Measurements from ENCODE around the gene ASAP3. TPM values are rescaled to one million over a fixed set of nuclear protein-coding genes. Genes with fewer than 3 reads are reported as not detected.

The ASAP3 gene
- total RNA-seq, 2 experiments from 2014 or later = 0.50 to 1.3 TPM

GRCh38 chr1:23466423-23466989 is 17.5 kb downstream of the ASAP3 start:
- POLR2A ChIA-PET = no interaction called here
- no peaks in the 10 kb centered on the region for H3K36me3 Mint-ChIP-seq
- ATAC-seq (ENCODE audit: low read depth) (no peak), DNase-seq (no peak)
- no peak overlapping the region for H3K27ac Mint-ChIP-seq
- no peak overlapping the region for H3K4me3 Mint-ChIP-seq
- H3K27me3 Mint-ChIP-seq = peaks cover 4% of the 10 kb centered on the region
- H3K9me3 Mint-ChIP-seq = no peaks in the 10 kb centered on the region
- H3K4me1 Mint-ChIP-seq = no peaks in the 10 kb centered on the region

- no peak for ATAC-seq (ENCODE audit: low read depth)
- no peaks in the 10 kb centered on the region for H3K9me3 Mint-ChIP-seq
- POLR2A ChIA-PET = no interaction called here
These were observed 20.7 kb downstream of the ASAP3 start for GRCh38 chr1:23463286-23463685.

GRCh38 chr1:23462766-23463165 is 21.2 kb downstream of the ASAP3 start:
- no peaks in the 10 kb centered on the region for H3K9me3 Mint-ChIP-seq
- no peak for DNase-seq
- H3K4me3 Mint-ChIP-seq = no peak overlapping the region
- no peaks in the 10 kb centered on the region for H3K4me1 Mint-ChIP-seq
- peaks cover 9% of the 10 kb centered on the region for H3K27me3 Mint-ChIP-seq
- POLR2A ChIA-PET = no interaction called here
- no peak overlapping the region for H3K27ac Mint-ChIP-seq
- ATAC-seq (ENCODE audit: low read depth) = no peak
- no peaks in the 10 kb centered on the region for H3K36me3 Mint-ChIP-seq

More at GRCh38 chr1:23463286-23463685, 20.7 kb downstream of the ASAP3 start:
- Mint-ChIP-seq H3K27me3 (peaks cover 9% of the 10 kb centered on the region), H3K4me3 (no peak overlapping the region), H3K27ac (no peak overlapping the region), H3K36me3 (no peaks in the 10 kb centered on the region), H3K4me1 (no peaks in the 10 kb centered on the region)
- DNase-seq = no peak

DNA sequence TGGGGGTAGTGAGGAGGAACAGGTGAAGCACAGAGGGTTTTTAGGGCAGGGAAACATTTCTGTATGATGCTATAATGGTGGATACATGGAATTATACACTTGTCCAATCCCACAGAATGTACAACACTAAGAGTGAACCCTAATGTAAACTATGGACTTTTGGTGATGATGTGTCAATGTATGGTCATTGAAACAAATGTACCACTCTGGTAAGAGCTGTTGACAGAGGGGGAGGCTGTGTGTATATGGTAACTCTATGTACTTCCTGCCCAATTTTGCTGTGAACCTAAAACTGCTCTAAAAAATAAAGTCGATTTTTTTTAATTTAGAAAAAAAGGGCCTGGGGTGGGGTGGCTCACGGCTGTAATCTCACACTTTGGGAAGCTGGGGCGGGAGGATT is 22.9 kb downstream of the ASAP3 start:
- Mint-ChIP-seq H3K27me3 (peaks cover 14% of the 10 kb centered on the region), H3K27ac (no peak overlapping the region), H3K36me3 (no peaks in the 10 kb centered on the region), H3K4me1 (peaks cover 5% of the 10 kb centered on the region), H3K9me3 (no peaks in the 10 kb centered on the region), H3K4me3 (no peak overlapping the region)
- POLR2A ChIA-PET = no interaction called here
- DNase-seq (no peak), ATAC-seq (ENCODE audit: low read depth) (no peak)

- no peak overlapping the region for H3K27ac Mint-ChIP-seq
- no peak overlapping the region for H3K4me3 Mint-ChIP-seq
- DNase-seq (no peak), ATAC-seq (ENCODE audit: low read depth) (no peak)
- H3K9me3 Mint-ChIP-seq = no peaks in the 10 kb centered on the region
- peaks cover 6% of the 10 kb centered on the region for H3K4me1 Mint-ChIP-seq
- no peaks in the 10 kb centered on the region for H3K36me3 Mint-ChIP-seq
- POLR2A ChIA-PET = no interaction called here
- H3K27me3 Mint-ChIP-seq = peaks cover 14% of the 10 kb centered on the region
These were observed 23.5 kb downstream of the ASAP3 start for GRCh38 chr1:23460519-23460918.

DNA sequence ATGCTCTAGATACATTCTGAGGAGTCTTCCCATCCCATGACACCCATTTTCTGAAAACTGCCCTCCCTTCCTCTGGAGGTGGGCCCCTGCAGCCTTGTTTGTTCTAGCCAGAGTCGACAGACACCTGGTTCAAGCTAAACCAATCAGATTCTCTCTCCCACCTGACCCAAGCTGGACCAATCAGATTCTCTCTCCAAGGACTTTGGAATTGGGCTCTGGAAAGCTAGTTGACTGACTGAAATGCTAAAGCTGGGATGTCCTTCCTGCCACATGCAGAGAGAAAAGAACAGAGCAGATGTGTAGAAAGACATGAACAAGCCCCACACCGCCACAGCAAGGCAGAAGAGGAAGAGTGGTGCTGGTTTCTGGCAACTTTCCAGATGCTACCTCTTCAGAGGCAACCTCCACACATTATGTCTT is 24.6 kb downstream of the ASAP3 start:
- Mint-ChIP-seq H3K4me3 (no peak overlapping the region), H3K9me3 (no peaks in the 10 kb centered on the region), H3K27ac (no peak overlapping the region), H3K4me1 (peaks cover 6% of the 10 kb centered on the region), H3K36me3 (no peaks in the 10 kb centered on the region), H3K27me3 (peaks cover 14% of the 10 kb centered on the region)
- DNase-seq (no peak), ATAC-seq (ENCODE audit: low read depth) (no peak)
- POLR2A ChIA-PET = no interaction called here

GRCh38 chr1:23456226-23456625 is 27.8 kb downstream of the ASAP3 start:
- H3K27ac Mint-ChIP-seq = no peak overlapping the region
- no peaks in the 10 kb centered on the region for H3K9me3 Mint-ChIP-seq
- no peak overlapping the region for H3K4me3 Mint-ChIP-seq
- peaks cover 10% of the 10 kb centered on the region for H3K4me1 Mint-ChIP-seq
- DNase-seq (no peak), ATAC-seq (ENCODE audit: low read depth) (no peak)
- POLR2A ChIA-PET = no interaction called here
- H3K27me3 Mint-ChIP-seq = peaks cover 14% of the 10 kb centered on the region
- H3K36me3 Mint-ChIP-seq = no peaks in the 10 kb centered on the region

GRCh38 chr1:23453455-23454000 is 30.5 kb downstream of the ASAP3 start:
- no peak overlapping the region for H3K4me3 Mint-ChIP-seq
- no peaks in the 10 kb centered on the region for H3K9me3 Mint-ChIP-seq
- POLR2A ChIA-PET = no interaction called here
- H3K36me3 Mint-ChIP-seq = no peaks in the 10 kb centered on the region
- no peak overlapping the region for H3K27ac Mint-ChIP-seq
- ATAC-seq (ENCODE audit: low read depth) = no peak
- H3K27me3 Mint-ChIP-seq = peaks cover 11% of the 10 kb centered on the region
- peaks cover 10% of the 10 kb centered on the region for H3K4me1 Mint-ChIP-seq
- no peak for DNase-seq

GRCh38 chr1:23452011-23452411 is 32.0 kb downstream of the ASAP3 start:
- DNase-seq (no peak), ATAC-seq (ENCODE audit: low read depth) (peak; percentile 30)
- peaks cover 8% of the 10 kb centered on the region for H3K27me3 Mint-ChIP-seq
- H3K36me3 Mint-ChIP-seq = no peaks in the 10 kb centered on the region
- H3K4me3 Mint-ChIP-seq = no peak overlapping the region
- H3K27ac Mint-ChIP-seq = no peak overlapping the region
- POLR2A ChIA-PET = no interaction called here
- H3K4me1 Mint-ChIP-seq = peaks cover 10% of the 10 kb centered on the region
- no peaks in the 10 kb centered on the region for H3K9me3 Mint-ChIP-seq

DNA sequence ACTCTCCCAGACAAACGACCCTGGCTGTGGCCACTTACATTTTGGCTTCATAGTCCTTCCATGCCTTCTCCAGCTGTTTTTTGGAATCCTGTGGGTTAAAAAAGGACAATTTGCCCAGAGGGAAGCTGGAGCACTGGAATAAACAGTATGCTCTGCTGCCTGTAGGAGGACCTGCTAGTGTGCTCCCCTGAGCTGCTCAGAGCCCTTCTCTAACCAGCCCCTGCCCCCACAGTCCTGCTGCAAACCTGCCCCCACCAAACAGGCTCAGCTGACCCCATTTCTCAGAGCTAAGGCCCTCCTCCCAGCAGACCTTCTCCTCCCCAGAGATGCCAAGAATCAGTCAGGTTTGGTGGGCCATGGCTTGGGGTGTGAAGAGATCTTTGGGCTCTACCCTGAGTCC is 32.5 kb downstream of the ASAP3 start:
- DNase-seq = no peak
- H3K27me3 Mint-ChIP-seq = peaks cover 3% of the 10 kb centered on the region
- H3K4me3 Mint-ChIP-seq = no peak overlapping the region
- H3K36me3 Mint-ChIP-seq = no peaks in the 10 kb centered on the region
- H3K9me3 Mint-ChIP-seq = no peaks in the 10 kb centered on the region
- POLR2A ChIA-PET = no interaction called here
- no peak for ATAC-seq (ENCODE audit: low read depth)
- no peak overlapping the region for H3K27ac Mint-ChIP-seq
- peaks cover 9% of the 10 kb centered on the region for H3K4me1 Mint-ChIP-seq

GRCh38 chr1:23450894-23451293 is 33.1 kb downstream of the ASAP3 start:
- ATAC-seq (ENCODE audit: low read depth) (no peak), DNase-seq (no peak)
- POLR2A ChIA-PET = no interaction called here
- Mint-ChIP-seq H3K27me3 (no peaks in the 10 kb centered on the region), H3K36me3 (no peaks in the 10 kb centered on the region), H3K9me3 (no peaks in the 10 kb centered on the region), H3K27ac (no peak overlapping the region), H3K4me3 (no peak overlapping the region), H3K4me1 (peaks cover 4% of the 10 kb centered on the region)

DNA sequence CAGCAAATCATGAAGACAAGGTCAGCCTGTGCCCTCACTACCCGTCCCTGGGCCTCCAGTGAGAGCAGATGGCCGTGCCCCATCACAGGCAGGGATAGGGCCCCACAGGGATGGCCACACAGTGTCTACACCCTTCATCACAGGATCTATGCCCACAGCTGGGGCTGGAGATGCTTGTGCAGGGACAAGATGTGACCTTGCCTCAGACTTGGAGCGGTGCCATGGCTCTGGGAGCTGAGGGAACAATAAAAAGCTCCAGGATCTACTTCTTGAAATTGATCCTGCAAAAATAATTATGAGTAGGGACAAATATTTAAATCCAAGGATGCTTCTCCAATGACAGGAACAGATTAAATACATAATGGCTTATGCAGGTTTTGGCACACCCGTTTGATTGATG is 34.0 kb downstream of the ASAP3 start:
- H3K9me3 Mint-ChIP-seq = no peaks in the 10 kb centered on the region
- ATAC-seq (ENCODE audit: low read depth) (no peak), DNase-seq (no peak)
- no peak overlapping the region for H3K4me3 Mint-ChIP-seq
- H3K4me1 Mint-ChIP-seq = peaks cover 4% of the 10 kb centered on the region
- peaks cover 6% of the 10 kb centered on the region for H3K27me3 Mint-ChIP-seq
- no peak overlapping the region for H3K27ac Mint-ChIP-seq
- POLR2A ChIA-PET = no interaction called here
- no peaks in the 10 kb centered on the region for H3K36me3 Mint-ChIP-seq

DNA sequence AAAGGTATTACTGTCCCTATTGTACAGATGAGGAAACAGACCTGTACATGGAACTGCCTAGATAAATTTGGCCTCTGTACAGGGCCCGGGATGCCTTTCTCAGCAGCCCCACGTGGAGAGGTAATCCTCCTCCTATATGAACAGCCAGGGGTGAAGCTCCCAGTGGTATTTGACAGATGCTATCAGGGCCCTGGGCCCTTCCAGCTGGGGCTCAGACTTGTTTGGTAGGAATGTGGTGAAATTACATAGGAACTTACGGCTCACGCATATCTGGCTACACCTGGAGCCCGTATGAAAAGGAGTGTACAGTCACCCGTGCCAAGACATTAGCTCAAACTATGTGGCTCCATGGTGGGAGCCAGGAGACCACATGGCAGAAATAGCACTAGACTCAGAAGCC is 34.7 kb downstream of the ASAP3 start:
- no peaks in the 10 kb centered on the region for H3K36me3 Mint-ChIP-seq
- no peaks in the 10 kb centered on the region for H3K9me3 Mint-ChIP-seq
- no peak for ATAC-seq (ENCODE audit: low read depth)
- POLR2A ChIA-PET = no interaction called here
- peaks cover 6% of the 10 kb centered on the region for H3K27me3 Mint-ChIP-seq
- no peak overlapping the region for H3K4me3 Mint-ChIP-seq
- peaks cover 4% of the 10 kb centered on the region for H3K4me1 Mint-ChIP-seq
- no peak for DNase-seq
- H3K27ac Mint-ChIP-seq = no peak overlapping the region

DNA sequence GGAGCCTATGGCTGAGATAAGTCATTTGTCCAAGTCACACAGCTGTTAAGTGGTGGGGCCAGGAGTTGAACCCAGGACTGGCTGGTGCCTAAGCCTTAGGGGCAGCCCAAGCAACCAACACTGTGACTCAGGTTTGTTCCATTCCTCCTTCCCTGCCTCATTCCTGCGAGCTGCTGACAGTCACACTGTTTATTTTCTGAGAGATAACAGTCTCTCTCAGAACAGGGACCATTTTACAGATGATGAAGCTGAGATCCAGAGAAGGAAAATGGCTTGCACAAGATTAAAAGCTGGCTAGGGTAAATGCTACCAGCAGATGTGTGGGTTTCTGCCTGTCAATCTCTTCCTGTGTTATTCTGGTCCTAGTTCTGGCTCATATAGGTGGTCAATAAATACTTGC is 35.1 kb downstream of the ASAP3 start:
- Mint-ChIP-seq H3K4me1 (peaks cover 7% of the 10 kb centered on the region), H3K9me3 (no peaks in the 10 kb centered on the region), H3K27me3 (peaks cover 6% of the 10 kb centered on the region), H3K36me3 (no peaks in the 10 kb centered on the region), H3K27ac (no peak overlapping the region), H3K4me3 (no peak overlapping the region)
- DNase-seq = no peak
- POLR2A ChIA-PET = no interaction called here
- ATAC-seq (ENCODE audit: low read depth) = no peak

Data from activated naive CD8-positive, alpha-beta T cell treated with anti-CD3 and anti-CD28 coated beads, Interleukin-2, amount 10 ng/mL, durations not matched to agents 7 days and 5 days (primary cell).